SIG-M5 (cell line): ENCODE results near the gene RNF41.
"Not testable (repeated sequence)": the region's sequence is repeated elsewhere in the genome, so short reads cannot be mapped to it uniquely, and the experiment has no call there.

Source experiments
- DNase-seq: peaks from one replicate; lab custom pipeline; 2025; lab: John Stamatoyannopoulos, UW

RNF41 gene

DNA sequence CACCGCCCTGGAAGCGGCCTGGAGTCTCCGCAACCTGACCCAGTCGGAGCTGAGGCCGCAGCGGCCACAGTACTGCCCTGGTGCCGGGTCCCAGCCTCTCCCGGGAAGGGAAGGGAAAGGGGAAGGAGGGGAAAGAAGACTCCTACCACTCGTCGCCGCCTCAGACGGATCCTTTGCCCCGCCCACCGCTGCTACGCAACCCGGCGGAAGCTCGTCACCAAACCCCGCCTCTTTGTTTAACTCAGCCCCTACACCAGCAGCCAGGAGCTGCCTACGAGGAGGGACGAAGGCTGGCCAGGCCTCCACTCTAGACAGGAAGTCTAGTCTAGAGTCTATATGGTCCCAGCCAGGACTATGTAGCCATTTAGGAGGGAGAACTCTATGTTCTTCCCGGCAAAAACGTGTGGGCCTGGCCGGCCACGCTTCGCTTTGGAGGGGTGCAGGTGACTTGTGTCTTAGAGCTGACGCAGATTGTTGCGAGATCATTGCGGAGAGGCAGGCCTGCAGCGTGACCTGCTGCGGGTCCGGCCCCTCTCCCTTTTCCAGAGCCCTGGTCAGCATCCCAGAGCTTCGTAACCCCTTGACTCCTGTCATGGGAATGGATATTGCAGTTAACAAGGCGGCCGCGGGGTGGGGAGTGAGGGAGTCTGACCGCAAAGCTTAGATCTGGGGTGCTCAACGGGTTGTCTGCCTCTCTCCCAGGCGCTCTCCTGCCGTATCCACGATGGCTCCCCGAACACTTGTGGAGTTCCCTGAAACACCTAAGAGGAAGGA, at the start of gene RNF41:
TSS of gene RNF41 (minus strand) at position 166 of the 774 bp plus-strand sequence. CDS start 7,875 bp downstream, outside the sequence.
- peak; percentile 77 for DNase-seq

- no peak for DNase-seq
Measured at GRCh38 chr12:56271031-56271430, 49.3 kb upstream of the RNF41 start.

GRCh38 chr12:56267443-56268071, 45.8 kb upstream of the RNF41 start:
- no peak for DNase-seq

- DNase-seq = peak; percentile 58
Measured at GRCh38 chr12:56266693-56267442, 45.1 kb upstream of the RNF41 start, which contains the start of gene COQ10A. Gene COQ10A (plus strand): TSS chr12:56266942. CDS start chr12:56267119, 177 bp downstream.

GRCh38 chr12:56266068-56266692, 44.5 kb upstream of the RNF41 start:
- not testable (repeated sequence) for DNase-seq

GRCh38 chr12:56262955-56263354, 41.2 kb upstream of the RNF41 start:
- not testable (repeated sequence) for DNase-seq

DNA sequence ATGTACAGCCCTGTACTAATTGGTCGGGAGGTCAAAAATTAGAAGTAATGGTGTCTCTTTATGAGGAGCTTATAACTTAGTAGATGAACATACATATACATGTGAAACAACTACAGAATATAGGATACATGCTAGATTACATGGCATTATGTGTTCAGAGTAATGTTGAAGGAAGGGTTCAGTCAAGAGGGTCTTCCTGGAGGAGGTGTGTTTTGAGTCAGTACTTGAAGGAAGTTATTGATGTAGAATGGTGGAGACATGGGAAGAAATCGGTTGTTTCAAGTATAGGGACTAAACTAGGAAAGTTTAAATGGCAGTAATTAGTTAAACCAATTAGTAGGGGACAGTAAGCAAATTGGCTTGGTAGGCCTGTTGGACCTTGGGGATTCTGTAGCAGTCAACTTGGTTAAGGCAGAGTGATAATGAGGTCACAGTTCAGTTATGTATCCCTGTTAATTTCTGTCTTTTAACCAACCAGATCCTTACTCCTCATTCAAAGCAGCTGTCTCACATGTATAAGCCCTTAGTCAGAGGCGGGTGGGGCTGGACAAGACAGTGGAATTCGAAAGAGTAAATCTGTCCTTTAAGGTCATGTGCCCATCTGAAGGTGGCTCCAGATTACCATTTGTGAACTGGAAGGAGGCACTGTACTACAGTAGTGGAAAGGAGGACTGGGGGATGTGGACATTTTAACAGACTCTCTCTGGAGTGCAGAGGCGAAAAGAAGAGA, 39.9 kb upstream of the RNF41 start:
- no peak for DNase-seq

DNA sequence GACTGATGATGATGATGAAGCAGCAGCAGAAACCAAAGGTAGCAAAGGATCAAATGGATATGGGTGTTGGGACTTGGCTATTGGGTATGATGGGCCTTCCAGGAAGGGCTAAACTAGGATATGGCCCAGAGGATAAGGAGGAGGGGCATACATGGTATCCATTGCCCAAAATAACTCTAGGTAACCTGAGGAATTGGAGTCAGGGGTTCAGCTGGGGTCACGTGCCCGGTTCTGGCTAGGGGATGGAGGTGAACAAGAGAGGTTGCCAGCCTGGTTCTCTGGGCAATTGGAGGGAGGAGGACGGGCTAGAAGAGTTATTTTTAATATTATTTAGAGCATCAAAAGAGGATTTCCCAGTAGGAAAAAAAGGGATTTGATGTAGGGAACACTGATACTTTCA, 39.2 kb upstream of the RNF41 start:
- no peak for DNase-seq

DNA sequence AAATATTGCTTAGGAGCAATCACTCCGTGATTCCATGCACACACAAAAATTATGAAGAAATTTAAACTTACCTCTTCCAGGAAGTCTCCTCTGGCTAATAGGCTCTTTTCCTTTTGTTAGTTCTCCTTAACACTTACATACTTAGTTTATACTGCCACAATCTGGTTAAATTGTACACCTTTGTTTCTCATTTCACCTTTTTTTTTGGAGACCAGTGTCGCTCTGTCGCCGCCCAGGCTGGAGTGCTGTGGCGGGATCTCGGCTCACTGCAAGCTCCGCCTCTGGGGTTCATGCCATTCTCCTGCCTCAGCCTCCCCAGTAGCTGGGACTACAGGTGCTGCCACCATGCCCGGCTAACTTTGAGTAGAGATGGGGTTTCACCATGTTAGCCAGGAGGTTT, 38.7 kb upstream of the RNF41 start:
- no peak for DNase-seq

DNA sequence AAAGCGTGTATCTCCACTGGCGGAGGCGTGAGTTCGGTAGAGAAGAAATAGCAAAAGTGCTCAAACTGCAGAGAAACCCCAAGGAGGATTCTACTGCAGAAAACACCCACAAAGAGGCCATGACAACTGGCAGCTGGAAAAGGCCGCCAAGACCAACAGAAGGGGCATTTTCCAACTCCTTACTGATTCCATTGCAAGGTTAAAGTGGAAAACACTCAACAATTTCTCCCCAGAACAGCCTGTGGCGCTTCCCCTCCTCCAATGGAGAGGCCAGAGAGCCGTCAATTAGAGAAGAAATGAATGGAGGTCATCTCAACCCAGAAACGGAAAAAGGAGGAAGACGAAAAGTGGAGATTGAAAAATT, 37.1 kb upstream of the RNF41 start:
- no peak for DNase-seq

DNA sequence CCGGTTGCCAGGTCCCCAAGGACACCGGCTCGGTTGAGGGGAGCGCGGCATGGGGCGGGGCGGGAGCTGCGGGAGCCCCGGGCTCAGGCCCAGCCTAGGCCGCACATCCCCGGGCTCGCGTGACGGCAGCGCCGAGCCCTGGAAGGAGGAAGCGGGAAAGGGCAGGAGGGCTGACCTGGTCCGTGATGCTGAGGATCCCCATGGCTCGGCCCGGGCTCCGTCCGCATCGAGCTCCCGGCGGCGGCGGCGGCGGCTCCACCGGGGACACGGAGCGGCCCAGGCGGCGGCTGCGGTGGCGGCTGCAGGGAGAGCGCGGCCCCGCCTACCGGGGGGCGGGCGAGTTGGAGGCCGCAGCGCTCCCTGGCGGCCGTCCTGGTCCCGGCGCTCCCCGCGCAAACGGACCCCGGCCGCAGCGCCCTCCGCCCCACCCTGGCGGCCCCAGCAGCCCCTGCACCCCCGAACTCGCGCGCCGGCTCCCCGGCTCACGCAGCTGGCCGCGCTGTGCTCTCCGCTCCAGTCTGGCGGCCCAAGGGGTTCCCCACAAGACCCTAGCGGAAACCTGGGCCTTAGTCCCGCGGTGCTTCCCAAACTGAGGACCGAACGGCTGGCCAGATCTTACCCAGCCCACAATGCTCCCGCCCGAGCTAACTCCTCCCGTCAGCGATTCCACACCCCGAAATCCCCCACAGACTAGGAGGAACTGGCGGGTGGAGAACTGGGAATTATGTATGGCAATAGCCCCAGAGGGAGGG, 36.5 kb upstream of the RNF41 start, which contains the start of gene ANKRD52:
TSS of gene ANKRD52 (minus strand) at position 317 of the 752 bp plus-strand sequence. CDS start at position 202, 115 bp downstream.
- no peak for DNase-seq

- no peak for DNase-seq
Measured at GRCh38 chr12:56257491-56258067, 35.9 kb upstream of the RNF41 start.

DNA sequence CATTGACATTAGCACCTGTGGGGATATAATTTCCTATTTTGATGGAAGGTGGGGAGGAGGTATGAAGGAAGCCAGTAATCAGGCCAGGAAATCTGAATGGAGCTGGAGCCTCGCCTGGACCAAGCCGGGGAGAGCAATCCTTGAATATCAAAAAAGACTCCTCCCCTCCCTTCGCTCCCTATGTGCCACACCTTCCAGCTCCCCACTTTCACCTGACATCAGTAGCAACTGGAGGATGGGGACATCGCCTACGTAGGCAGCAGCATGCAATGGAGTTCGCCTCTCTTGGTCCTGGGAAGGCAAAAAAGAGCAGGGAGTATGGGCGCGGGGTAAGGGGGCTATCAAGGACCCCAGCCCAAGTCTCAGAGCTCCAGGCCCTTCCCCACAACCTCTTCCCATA, 35.3 kb upstream of the RNF41 start:
- DNase-seq = no peak

DNA sequence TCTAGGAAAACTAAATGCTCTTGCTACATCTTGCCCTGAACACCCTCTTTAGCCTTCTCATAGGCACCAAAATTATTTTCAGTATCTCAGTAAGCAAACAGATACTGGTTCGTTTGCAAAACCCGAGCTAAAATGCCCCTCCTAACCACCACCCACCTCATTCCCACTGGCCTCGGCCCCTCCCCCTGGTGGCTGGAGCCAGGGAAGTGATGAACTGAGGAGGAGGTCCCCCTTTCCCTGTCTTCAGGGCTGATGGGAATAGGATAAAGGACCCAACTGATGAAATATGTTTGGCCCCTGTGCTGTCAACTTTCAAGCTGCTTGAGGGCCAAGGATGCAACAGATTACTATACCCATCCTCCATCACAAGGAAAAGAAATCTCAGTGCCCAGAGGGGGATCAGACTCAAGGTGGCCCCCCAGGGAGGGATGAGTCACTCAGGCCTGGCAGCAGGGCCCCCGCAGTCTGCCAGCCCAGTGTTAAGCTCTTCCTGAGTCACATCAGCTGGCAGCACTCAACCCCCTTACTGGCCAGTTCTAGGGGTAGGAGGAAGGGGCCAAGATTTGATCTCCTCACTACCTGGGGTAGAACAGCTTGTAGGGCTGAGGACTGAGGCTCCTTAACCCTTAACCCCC, 34.7 kb upstream of the RNF41 start:
- DNase-seq = no peak

DNA sequence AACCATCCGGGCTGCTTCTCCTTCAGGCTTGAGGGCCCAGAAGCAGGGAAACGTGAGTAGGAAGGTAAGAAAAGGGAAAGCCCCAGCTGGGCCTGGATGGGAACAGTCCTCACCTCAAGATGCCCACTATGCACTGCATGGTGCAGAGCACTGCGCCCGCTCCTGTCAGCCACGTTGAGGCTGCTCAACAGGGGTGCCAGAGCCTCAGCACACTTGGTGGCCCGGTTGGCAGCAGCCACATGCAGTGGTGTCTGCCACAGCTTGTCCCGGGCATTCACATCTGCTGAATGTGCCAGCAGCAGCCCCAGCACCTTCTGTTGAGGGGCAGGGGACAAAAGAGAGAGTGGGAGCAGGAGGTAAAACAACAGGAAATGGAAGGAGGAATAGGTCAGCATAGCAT, 33.9 kb upstream of the RNF41 start:
- DNase-seq = no peak

- DNase-seq = no peak
Measured at GRCh38 chr12:56253091-56253490, 31.4 kb upstream of the RNF41 start.

GRCh38 chr12:56252649-56253048, 30.9 kb upstream of the RNF41 start:
- DNase-seq = no peak

- no peak for DNase-seq
Measured at GRCh38 chr12:56248711-56249110, 27.0 kb upstream of the RNF41 start.

GRCh38 chr12:56247923-56248322, 26.2 kb upstream of the RNF41 start:
- DNase-seq = no peak

- no peak for DNase-seq
Measured at GRCh38 chr12:56244494-56244893, 22.8 kb upstream of the RNF41 start.
